ENCODE data around the gene LGI2.

LGI2 gene

GRCh38 chr4:24970635-24971034, 60.1 kb downstream of the LGI2 start:
- no peak for TF ChIP-seq EZH2phosphoT487 (conservative IDR thresholded peaks at IDR 0.05; ENCODE audit: low read length)
- TF ChIP-seq, protein P1, sequence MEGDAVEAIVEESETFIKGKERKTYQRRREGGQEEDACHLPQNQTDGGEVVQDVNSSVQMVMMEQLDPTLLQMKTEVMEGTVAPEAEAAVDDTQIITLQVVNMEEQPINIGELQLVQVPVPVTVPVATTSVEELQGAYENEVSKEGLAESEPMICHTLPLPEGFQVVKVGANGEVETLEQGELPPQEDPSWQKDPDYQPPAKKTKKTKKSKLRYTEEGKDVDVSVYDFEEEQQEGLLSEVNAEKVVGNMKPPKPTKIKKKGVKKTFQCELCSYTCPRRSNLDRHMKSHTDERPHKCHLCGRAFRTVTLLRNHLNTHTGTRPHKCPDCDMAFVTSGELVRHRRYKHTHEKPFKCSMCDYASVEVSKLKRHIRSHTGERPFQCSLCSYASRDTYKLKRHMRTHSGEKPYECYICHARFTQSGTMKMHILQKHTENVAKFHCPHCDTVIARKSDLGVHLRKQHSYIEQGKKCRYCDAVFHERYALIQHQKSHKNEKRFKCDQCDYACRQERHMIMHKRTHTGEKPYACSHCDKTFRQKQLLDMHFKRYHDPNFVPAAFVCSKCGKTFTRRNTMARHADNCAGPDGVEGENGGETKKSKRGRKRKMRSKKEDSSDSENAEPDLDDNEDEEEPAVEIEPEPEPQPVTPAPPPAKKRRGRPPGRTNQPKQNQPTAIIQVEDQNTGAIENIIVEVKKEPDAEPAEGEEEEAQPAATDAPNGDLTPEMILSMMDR (IDR thresholded peaks at IDR 0.05; ENCODE audit: insufficient read depth, low read length, poor library complexity, severe bottlenecking) = no peak
- Histone ChIP-seq H3K4me3 (ENCODE audit: insufficient read depth, low read length, poor library complexity, severe bottlenecking) (no peak overlapping the region), H3K27me3 (ENCODE audit: low read length) (no peaks in the 10 kb centered on the region), H4K20me1 (ENCODE audit: low read depth, low read length) (no peaks in the 10 kb centered on the region), H3K4me2 (ENCODE audit: low read depth, low read length, poor library complexity, severe bottlenecking) (no peak overlapping the region), H3K9me2 (replicated peaks; ENCODE audit: insufficient read depth, low read length) (no peaks in the 10 kb centered on the region), H3K79me2 (ENCODE audit: insufficient read depth, low read length) (no peaks in the 10 kb centered on the region), H3K9ac (ENCODE audit: low read length) (no peak overlapping the region), H3K27ac (ENCODE audit: low read depth, low read length) (no peak overlapping the region), H3F3A (ENCODE audit: insufficient read depth) (no peaks in the 10 kb centered on the region), H2AFZ (ENCODE audit: low read depth, low read length, severe bottlenecking) (no peak overlapping the region), H3K9me3 (ENCODE audit: insufficient read depth, low read length) (peaks cover 9% of the 10 kb centered on the region), H3K36me3 (ENCODE audit: low read length) (no peaks in the 10 kb centered on the region)

DNA sequence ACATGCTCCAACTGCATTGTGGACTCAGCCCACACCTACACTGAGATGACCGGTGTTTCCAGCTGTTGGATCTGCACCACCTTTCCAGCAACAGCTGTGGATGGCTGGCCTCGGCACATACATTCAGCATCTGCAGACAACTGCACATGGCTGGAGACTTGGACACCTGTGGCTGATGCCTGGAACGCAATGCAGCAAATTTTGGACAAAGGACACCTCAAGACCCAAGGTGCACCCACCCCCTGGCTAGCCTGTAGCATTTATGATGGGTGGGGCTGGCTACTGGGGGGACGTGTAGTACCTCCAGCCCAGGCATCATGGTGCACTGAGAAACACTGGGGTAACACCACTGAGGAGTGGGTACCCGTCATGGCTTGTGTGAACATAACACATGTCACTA, 60.6 kb downstream of the LGI2 start:
- Histone ChIP-seq H3K4me2 (ENCODE audit: low read depth, low read length, poor library complexity, severe bottlenecking) (no peak overlapping the region), H2AFZ (ENCODE audit: low read depth, low read length, severe bottlenecking) (no peak overlapping the region), H3K79me2 (ENCODE audit: insufficient read depth, low read length) (no peaks in the 10 kb centered on the region), H3F3A (ENCODE audit: insufficient read depth) (no peaks in the 10 kb centered on the region), H3K27me3 (ENCODE audit: low read length) (no peaks in the 10 kb centered on the region), H3K9ac (ENCODE audit: low read length) (no peak overlapping the region), H3K36me3 (ENCODE audit: low read length) (no peaks in the 10 kb centered on the region), H3K27ac (ENCODE audit: low read depth, low read length) (no peak overlapping the region), H3K9me2 (replicated peaks; ENCODE audit: insufficient read depth, low read length) (no peaks in the 10 kb centered on the region), H3K4me3 (ENCODE audit: insufficient read depth, low read length, poor library complexity, severe bottlenecking) (no peak overlapping the region), H4K20me1 (ENCODE audit: low read depth, low read length) (no peaks in the 10 kb centered on the region), H3K9me3 (ENCODE audit: insufficient read depth, low read length) (peaks cover 10% of the 10 kb centered on the region)
- no peak for TF ChIP-seq EZH2phosphoT487 (conservative IDR thresholded peaks at IDR 0.05; ENCODE audit: low read length)
- TF ChIP-seq, protein P1 (IDR thresholded peaks at IDR 0.05; ENCODE audit: insufficient read depth, low read length, poor library complexity, severe bottlenecking) = no peak

GRCh38 chr4:24969486-24969885, 61.3 kb downstream of the LGI2 start:
- Histone ChIP-seq H3K36me3 (ENCODE audit: low read length) (no peaks in the 10 kb centered on the region), H3K79me2 (ENCODE audit: insufficient read depth, low read length) (no peaks in the 10 kb centered on the region), H3K27ac (ENCODE audit: low read depth, low read length) (no peak overlapping the region), H4K20me1 (ENCODE audit: low read depth, low read length) (no peaks in the 10 kb centered on the region), H3K9me2 (replicated peaks; ENCODE audit: insufficient read depth, low read length) (no peaks in the 10 kb centered on the region), H3K4me3 (ENCODE audit: insufficient read depth, low read length, poor library complexity, severe bottlenecking) (no peak overlapping the region), H2AFZ (ENCODE audit: low read depth, low read length, severe bottlenecking) (no peak overlapping the region), H3K4me2 (ENCODE audit: low read depth, low read length, poor library complexity, severe bottlenecking) (no peak overlapping the region), H3K9ac (ENCODE audit: low read length) (no peak overlapping the region), H3K9me3 (ENCODE audit: insufficient read depth, low read length) (peaks cover 14% of the 10 kb centered on the region), H3F3A (ENCODE audit: insufficient read depth) (no peaks in the 10 kb centered on the region), H3K27me3 (ENCODE audit: low read length) (no peaks in the 10 kb centered on the region)
- TF ChIP-seq, protein P1 (IDR thresholded peaks at IDR 0.05; ENCODE audit: insufficient read depth, low read length, poor library complexity, severe bottlenecking) = no peak
- no peak for TF ChIP-seq EZH2phosphoT487 (conservative IDR thresholded peaks at IDR 0.05; ENCODE audit: low read length)

Data from SU-DHL-6 (cell line).